Heart left ventricle (tissue), 13 donors: ENCODE results near the gene C1orf167.

ENCODE experiments used
- POLR2A ChIP-seq, 2 donors: fragments of 450-650 bp; IDR thresholded peaks; one replicate each; pipeline ENCODE4 v1.6.1; 2017; ENCODE audit warnings: antibody characterized with exemption in 2 of 2, mild to moderate bottlenecking in 2 of 2, moderate library complexity in 2 of 2
- TF ChIP-seq, protein P1 (sequence below), 12 donors: fragments of 200-600 bp; sonication (generic) in 4 of 12; IDR thresholded peaks; one replicate each; pipeline versions ENCODE4 v1.5.0 to v1.8.0; 2018 to 2022; ENCODE audit warnings: antibody characterized with exemption in 12 of 12, mild to moderate bottlenecking in 5 of 12
- donor health status: ischemic (EF 13 %, LVEDD 7.1; RV severe dilation, severe dysfunction).
- donor health status: DM: no; HTN: yes; CAD: no.
- donor health status: DM: no; HTN: no; CAD: no.
- donor health status: ischemic (EF 25% LVEDD 6.9; RV normal size, moderate dysfunction).
- donor health status: ischemic (EF 25% LVEDD 5.7; RV mildly dilated, moderate dysfunction).
- donor health status: ischemic (EF 35%, LVEDD 5.7; RV mildly dilated, moderate dysfunction).
- donor health status: nonischemic (EF 11% LVEDD 7.7; RV severe dilation, severe dysfunction).
- donor health status: DM: yes; HTN: yes; CAD: no.
- donor health status: PGD.
- donor health status: ischemic (EF 29% LVEDD 5.4; RV normal size, mild dysfunction).
- donor health status: nonischemic (EF 23%, LVEDD 6.1; RV moderate dilation, normal function).

DNA sequence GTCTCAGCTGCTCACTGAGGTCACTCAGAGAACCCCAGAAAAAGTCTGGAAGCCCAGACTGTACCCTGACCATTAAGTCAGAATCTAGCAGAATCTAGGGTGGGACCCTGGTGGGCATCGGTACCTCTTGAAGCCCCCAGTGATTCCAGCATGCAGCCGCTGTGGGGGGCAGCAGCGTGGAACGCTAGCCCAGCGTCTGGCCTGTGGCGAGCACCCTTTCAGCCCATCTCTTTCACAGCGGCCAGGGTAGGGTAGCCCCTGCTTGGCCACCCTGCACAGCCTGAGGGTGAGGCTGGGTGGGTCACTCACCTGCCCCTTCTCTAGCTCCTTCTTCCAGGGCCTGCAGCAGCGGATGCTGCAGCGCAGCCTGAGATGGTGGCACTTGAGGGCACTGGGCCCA is 16.3 kb downstream of the C1orf167 start:
- TF ChIP-seq, protein P1, sequence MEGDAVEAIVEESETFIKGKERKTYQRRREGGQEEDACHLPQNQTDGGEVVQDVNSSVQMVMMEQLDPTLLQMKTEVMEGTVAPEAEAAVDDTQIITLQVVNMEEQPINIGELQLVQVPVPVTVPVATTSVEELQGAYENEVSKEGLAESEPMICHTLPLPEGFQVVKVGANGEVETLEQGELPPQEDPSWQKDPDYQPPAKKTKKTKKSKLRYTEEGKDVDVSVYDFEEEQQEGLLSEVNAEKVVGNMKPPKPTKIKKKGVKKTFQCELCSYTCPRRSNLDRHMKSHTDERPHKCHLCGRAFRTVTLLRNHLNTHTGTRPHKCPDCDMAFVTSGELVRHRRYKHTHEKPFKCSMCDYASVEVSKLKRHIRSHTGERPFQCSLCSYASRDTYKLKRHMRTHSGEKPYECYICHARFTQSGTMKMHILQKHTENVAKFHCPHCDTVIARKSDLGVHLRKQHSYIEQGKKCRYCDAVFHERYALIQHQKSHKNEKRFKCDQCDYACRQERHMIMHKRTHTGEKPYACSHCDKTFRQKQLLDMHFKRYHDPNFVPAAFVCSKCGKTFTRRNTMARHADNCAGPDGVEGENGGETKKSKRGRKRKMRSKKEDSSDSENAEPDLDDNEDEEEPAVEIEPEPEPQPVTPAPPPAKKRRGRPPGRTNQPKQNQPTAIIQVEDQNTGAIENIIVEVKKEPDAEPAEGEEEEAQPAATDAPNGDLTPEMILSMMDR (IDR thresholded peaks at IDR 0.05), result no peak
- TF ChIP-seq POLR2A (IDR thresholded peaks at IDR 0.05), result no peak
